ENCODE measurements around the gene XRRA1.
"Not testable (repeated sequence)": the region's sequence is repeated elsewhere in the genome, so short reads cannot be mapped to it uniquely, and the experiment has no call there.

The XRRA1 gene, protein sequence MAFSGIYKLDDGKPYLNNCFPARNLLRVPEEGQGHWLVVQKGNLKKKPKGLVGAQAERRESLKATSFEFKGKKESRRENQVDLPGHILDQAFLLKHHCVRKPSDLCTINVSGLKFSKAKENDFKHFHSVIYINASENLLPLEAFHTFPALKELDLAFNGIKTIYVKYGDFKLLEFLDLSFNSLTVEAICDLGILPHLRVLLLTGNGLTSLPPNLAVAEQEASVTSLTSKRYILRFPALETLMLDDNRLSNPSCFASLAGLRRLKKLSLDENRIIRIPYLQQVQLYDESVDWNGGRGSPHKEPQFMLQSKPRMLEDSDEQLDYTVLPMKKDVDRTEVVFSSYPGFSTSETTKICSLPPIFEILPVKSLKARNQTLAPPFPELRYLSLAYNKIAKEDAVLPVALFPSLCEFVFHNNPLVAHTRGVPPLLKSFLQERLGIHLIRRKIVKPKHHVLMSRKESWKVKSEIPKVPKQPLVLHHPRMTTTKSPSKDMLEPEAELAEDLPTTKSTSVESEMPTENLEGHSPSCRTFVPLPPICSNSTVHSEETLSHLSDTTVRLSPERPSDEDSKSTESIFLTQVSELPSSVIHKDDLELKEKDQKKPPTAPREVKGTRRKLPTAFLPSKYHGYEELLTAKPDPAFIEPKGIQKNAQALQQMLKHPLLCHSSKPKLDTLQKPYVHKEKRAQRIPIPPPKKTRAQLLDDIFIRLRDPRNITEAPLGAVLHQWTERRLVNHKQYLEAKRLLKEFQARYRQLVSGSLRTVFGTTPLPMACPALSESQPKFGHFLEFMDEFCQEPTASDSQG

DNA sequence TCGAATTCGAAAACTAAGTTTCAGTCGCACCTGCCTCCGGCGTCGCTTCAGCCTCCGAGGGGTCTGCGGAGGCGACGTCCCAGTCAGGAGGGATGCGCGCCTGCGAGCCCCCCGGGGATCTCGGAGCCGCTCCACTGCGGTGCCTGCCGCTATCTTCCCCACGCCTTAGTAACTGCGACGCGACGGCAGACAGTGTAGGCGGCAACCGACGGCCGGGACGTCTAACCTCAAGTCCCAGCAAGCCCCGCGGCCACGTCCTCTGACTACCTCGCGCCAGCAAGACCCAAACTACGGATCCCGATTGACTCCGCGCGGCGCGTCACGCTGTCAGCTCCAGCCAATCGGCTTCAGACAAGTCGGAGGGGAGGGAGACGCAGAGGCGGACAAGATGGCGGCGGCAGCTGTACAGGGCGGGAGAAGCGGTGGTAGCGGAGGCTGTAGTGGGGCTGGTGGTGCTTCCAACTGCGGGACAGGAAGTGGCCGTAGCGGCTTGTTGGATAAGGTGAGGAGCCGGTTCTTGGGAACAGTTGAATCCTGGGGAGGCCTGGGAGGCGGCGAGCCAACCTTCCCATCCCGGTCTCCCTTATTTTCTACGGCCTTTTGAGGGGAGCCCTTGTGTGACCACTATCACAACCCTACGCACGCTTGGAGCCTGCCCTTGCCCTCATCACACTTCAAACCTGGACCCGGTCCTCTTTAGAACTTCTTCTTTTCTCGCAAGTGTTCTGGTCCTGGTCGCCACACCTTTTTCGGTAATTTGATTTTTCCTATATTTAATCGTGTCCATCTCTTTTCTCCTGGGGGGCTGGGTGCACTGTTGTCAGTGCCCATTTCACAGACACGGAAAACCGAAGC, at the start of gene XRRA1, which contains the start of gene SPCS2:
TSS of gene XRRA1 (minus strand) at position 194 of the 855 bp plus-strand sequence. CDS start 8,213 bp downstream, outside the sequence.
TSS of gene SPCS2 (plus strand) at position 369 of the 855 bp plus-strand sequence. CDS start at position 389, 20 bp downstream.
- DNase-seq, result peak; percentile 99
- TF ChIP-seq GATA1 (IDR thresholded peaks at IDR 0.05; ENCODE audit: low read depth, low read length), result no peak
- TF ChIP-seq POLR2A (IDR thresholded peaks at IDR 0.05; ENCODE audit: low read length), result peak; percentile 96

DNA sequence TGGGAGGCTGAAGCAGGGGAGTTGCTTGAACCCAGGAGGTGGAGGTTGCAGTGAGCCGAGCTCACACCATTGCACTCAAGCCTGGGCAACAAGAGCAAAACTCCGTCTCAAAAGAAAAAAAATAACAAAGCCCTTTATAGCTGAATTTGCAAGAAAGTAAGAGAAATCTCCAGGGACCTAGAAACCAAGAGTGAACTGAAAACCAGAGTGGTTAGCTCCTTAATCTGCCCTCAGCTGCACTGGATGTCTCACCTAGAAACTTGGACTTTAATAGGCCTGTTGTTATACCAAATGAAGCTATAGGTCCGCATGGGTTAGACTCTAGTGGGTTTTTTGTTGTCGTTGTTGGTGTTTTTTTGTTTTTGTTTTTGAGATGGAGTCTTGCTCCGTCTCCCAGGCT, 44.0 kb upstream of the XRRA1 start:
- TF ChIP-seq GATA1 (IDR thresholded peaks at IDR 0.05; ENCODE audit: low read depth, low read length) (no peak), POLR2A (IDR thresholded peaks at IDR 0.05; ENCODE audit: low read length) (no peak)
- no peak for DNase-seq

DNA sequence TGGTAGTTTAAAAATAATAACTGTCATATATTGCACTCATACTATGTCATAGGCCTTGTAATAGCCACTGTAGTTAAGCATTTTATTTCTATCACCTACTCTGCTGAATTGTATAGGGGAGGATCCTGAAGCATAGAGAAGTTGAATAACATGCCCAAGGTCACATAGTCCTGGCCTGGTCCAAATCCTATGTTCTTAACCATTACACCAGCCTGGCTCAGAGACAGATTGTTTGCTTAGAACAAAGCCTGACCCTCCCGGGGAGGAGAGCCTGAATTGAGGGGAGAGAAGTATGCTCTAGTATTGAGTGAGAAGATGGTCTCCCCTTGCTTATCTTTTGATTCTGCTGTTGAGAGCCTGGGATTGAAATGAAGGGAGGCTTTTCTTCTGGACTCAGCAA, 42.0 kb upstream of the XRRA1 start:
- DNase-seq, result no peak
- TF ChIP-seq POLR2A (IDR thresholded peaks at IDR 0.05; ENCODE audit: low read length) (no peak), GATA1 (IDR thresholded peaks at IDR 0.05; ENCODE audit: low read depth, low read length) (no peak)

DNA sequence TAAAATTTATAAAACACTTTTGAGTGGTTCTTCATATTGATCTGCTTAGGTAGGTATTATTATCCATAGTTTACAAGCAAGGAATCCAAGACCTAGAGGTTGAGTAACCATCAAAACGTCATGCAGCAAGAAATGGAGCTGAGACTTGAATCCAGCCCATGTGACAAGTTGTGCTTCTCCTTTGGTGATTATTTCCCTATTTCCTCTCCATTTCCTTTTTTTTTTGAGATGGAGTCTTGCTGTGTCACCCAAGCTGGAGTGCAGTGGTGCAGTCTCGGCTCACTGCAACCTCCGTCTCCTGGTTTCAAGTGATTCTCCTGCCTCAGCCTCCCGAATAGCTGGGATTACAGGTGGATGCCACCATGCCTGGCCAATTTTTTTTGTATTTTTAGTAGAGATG, 41.3 kb upstream of the XRRA1 start:
- not testable (repeated sequence) for DNase-seq

DNA sequence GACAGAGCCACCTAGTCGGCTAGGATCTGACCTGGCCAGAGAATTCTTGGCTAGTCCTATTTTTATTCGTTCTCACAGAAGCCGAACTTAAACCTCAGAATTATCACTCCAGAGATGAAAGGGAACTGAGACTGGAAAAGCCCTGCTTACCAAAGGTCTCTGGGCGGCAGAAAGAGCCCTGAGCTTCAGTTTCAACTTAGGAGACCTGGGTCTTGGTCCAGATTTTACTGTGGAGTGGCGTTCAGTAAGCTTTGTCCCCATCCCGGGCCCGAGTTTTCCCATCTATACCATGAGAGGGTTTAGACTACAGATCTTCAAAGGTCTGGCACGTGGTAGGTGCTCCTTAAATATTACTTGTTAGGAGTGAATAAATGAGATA, 40.4 kb upstream of the XRRA1 start:
- no peak for TF ChIP-seq GATA1 (IDR thresholded peaks at IDR 0.05; ENCODE audit: low read depth, low read length)
- TF ChIP-seq POLR2A (IDR thresholded peaks at IDR 0.05; ENCODE audit: low read length), result no peak
- peak in 1 of 2 experiments; percentile 38 for DNase-seq

DNA sequence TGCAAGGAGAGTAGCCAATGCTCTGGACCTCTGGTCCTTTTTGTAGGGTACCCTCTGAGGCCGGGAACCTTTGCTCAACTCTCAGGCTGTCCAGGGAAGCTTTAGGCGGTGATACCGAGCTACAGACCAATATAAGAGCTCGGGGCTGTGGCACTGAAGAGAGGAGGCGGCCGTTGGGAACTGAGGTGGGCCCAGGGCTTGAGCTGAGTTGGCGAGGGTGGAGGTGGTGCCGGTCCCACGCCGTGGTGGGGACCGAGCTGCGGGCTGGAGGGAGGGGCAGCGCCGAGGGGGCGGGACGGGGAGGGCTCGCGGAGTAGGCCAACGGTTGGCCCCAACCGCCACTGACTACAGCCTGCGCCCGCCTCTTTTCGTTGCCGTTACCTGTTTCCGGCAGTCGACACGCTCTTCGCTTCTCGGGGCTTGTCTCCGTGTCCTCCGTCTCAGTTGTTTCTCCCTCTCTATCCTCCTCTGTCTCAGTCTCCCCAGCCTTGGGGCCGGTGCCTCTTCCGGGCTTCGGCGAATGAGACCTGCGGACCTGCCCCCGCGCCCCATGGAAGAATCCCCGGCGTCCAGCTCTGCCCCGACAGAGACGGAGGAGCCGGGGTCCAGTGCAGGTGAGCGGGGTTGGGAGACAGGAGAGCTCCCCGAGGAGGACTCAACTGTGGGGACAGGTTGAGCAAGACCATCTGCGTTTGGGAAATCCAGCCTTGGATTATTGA, 39.8 kb upstream of the XRRA1 start, which contains the start of gene NEU3:
TSS of gene NEU3 (plus strand) at position 393 of the 719 bp plus-strand sequence. CDS start at position 521, 128 bp downstream.
- DNase-seq, result peak; percentile 87
- TF ChIP-seq POLR2A (IDR thresholded peaks at IDR 0.05; ENCODE audit: low read length) (peak; percentile 63), GATA1 (IDR thresholded peaks at IDR 0.05; ENCODE audit: low read depth, low read length) (no peak)

DNA sequence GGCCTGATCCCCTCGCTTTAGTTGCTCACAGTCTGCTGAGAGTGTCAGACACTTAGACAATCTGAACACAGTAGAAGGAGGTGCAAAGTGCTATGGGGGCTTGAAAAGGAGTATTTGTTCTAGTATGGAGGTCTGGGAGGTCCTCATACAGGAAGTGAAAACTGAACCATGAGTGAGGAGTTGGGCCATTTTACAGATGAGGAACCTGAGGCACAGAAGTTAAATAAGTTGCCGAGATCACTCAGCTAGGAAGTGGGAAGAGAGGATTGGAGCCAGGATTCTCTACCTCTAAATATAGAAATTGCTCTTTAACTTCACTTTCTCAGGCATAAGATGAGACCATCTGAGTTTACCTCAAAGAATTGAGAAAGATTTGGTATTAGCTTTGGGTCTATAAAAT, 35.8 kb upstream of the XRRA1 start:
- no peak for DNase-seq
- no peak for TF ChIP-seq GATA1 (IDR thresholded peaks at IDR 0.05; ENCODE audit: low read depth, low read length)
- TF ChIP-seq POLR2A (IDR thresholded peaks at IDR 0.05; ENCODE audit: low read length), result no peak

DNA sequence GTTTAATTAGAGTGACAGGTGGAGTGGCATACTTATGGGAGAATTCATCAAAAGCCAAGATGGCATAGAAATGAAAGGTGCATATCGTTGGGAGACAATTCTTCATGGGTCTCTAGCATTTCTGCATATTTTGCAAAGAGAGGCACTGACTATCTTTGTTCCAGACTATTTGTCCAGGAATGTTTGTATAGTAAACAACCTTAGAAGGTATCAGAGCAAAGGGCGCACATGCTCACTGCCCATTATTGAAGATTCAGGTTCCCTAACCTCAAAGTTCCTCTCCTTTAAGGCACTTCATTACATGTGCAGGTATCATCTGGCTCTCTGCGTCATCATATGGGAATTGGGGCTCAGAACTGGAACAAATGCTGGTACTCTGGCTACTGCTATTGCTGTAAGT, 35.2 kb upstream of the XRRA1 start:
- DNase-seq, result no peak
- TF ChIP-seq GATA1 (IDR thresholded peaks at IDR 0.05; ENCODE audit: low read depth, low read length) (no peak), POLR2A (IDR thresholded peaks at IDR 0.05; ENCODE audit: low read length) (no peak)

DNA sequence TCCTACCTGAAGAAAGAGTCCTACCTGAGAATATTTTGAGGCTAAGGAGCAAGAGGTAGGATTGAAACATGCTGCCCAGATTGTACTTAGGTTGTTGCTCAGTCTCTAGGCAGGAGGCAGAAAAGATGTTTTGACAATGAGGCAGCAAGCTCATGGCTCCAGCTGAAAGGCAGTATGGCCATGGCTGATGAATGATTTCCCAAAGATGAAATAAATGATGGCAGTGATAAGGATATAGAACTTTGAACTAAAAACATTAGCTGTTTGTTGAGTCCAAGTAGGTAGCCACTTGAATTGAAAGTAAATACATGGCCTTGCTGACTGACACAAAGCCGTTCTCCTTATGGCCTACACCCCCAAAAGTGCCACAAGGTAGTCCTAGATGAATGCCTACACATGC, 33.0 kb upstream of the XRRA1 start:
- DNase-seq, result no peak
- TF ChIP-seq GATA1 (IDR thresholded peaks at IDR 0.05; ENCODE audit: low read depth, low read length), result no peak
- TF ChIP-seq POLR2A (IDR thresholded peaks at IDR 0.05; ENCODE audit: low read length), result no peak

DNA sequence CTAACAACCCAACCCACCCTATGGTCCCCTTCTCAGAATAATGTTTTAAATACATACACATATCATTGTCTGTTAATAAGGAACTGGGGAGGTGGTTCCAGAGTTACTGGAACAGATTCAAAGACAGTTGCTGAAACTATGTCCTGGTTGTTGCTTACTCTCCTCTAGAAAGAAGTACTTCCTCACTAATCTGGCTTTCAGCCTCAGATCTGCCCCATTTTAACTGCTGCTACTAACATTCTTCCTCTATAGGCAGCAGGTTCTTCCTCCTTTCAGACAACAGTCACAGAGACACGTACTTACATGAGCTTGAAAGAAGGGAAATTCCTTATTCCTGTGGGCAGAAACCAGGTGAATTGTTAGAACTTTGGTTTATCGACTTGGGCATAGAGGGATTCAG, 31.7 kb upstream of the XRRA1 start:
- no peak for DNase-seq
- no peak for TF ChIP-seq POLR2A (IDR thresholded peaks at IDR 0.05; ENCODE audit: low read length)

DNA sequence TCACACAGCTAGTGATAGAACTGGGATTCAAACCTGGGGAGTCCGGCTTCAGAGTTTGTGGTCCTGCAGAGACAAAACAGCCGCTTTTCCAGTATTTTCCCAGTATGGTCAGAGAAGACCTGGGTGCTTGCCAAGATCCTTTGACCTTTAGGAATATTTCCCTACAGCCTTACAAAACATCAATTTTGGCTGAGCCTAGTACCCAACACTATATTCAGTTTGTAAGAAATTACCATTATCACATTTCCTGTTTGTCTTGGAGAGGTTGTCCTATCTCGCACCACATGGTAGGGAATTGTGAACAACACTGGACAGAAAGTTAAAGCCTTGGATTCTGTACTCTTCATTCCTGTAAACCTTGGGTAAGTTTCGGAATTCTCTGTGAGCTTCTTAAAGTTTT, 29.1 kb upstream of the XRRA1 start:
- TF ChIP-seq GATA1 (IDR thresholded peaks at IDR 0.05; ENCODE audit: low read depth, low read length), result no peak
- no peak for TF ChIP-seq POLR2A (IDR thresholded peaks at IDR 0.05; ENCODE audit: low read length)
- DNase-seq, result no peak

DNA sequence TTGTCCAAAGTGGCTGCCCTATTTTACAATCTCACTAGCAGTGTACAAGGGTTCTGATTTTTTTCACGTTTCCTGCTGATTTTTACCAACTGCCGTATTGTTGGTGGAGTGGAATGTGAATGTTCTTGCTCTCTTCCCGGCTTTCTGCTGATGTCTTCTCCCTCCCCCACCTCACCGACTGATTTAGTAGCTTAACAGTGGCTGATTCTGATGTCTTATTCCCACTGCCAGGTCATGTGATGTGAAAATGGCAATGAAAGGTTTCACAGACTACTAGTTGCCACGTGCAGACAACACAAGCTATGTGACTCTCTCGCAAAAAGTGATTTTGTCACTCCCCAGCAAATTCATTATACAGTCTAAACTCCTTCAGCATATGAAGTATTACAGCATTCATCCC, 22.5 kb upstream of the XRRA1 start:
- no peak for TF ChIP-seq GATA1 (IDR thresholded peaks at IDR 0.05; ENCODE audit: low read depth, low read length)
- no peak for TF ChIP-seq POLR2A (IDR thresholded peaks at IDR 0.05; ENCODE audit: low read length)

DNA sequence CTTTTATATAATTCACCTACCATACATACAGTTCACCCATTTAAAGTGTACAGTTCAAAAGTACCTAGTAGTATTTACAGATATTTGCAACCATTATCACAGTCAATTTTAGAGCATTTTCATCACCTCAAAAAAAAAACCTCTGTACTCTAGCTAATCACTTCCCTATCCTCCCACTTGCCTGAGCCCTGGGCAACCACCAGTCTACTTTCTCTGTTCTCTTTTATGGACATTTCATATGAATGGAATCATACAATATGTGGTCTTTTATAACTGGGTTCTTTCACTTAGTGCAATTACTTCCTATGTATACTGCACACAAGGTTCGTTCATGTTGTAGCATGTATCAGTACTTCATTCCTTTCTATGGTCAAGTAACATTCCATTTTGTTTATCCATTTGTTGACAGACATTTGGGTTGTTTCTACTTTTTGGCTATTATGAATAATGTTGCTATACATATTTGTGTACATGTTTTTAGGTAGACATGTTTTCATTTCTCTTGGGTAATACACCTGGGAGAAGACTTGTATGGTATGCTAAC, 22.0 kb upstream of the XRRA1 start:
- TF ChIP-seq POLR2A (IDR thresholded peaks at IDR 0.05; ENCODE audit: low read length), result no peak
- TF ChIP-seq GATA1 (IDR thresholded peaks at IDR 0.05; ENCODE audit: low read depth, low read length), result no peak
- no peak for DNase-seq

More for the DNA sequence above, 22.5 kb upstream of the XRRA1 start:
- no peak for DNase-seq
